Left hindlimb (tissue), 1 donor: ENCODE results near the gene CNTNAP2.
"Not testable (repeated sequence)": the region's sequence is repeated elsewhere in the genome, so short reads cannot be mapped to it uniquely, and the experiment has no call there.

Experiments used
- DNase-seq: peaks from one replicate; pipeline ENCODE4 v3.0.0-alpha.2; 2018

Gene CNTNAP2

GRCh38 chr7:148445260-148446044, 2328.9 kb downstream of the CNTNAP2 start:
- DNase-seq = no peak

- DNase-seq = no peak
These were observed 2330.7 kb downstream of the CNTNAP2 start for GRCh38 chr7:148447221-148447849.

GRCh38 chr7:148451526-148451925, 2334.9 kb downstream of the CNTNAP2 start:
- DNase-seq = not testable (repeated sequence)

GRCh38 chr7:148456351-148456750, 2339.8 kb downstream of the CNTNAP2 start:
- no peak for DNase-seq

- no peak for DNase-seq
These were observed 2340.8 kb downstream of the CNTNAP2 start for GRCh38 chr7:148457310-148457921.

- no peak for DNase-seq
These were observed 2341.7 kb downstream of the CNTNAP2 start for GRCh38 chr7:148458263-148458662.

GRCh38 chr7:148461392-148462179, 2345.0 kb downstream of the CNTNAP2 start:
- no peak for DNase-seq

- not testable (repeated sequence) for DNase-seq
These were observed 2346.2 kb downstream of the CNTNAP2 start for GRCh38 chr7:148462774-148463173.

- DNase-seq = no peak
These were observed 2346.6 kb downstream of the CNTNAP2 start for GRCh38 chr7:148463210-148463609.

- no peak for DNase-seq
These were observed 2348.3 kb downstream of the CNTNAP2 start for GRCh38 chr7:148464947-148465346.

GRCh38 chr7:148465441-148465840, 2348.8 kb downstream of the CNTNAP2 start:
- DNase-seq = not testable (repeated sequence)

- DNase-seq = no peak
These were observed 2349.5 kb downstream of the CNTNAP2 start for GRCh38 chr7:148466120-148466519.

- no peak for DNase-seq
These were observed 2352.1 kb downstream of the CNTNAP2 start for GRCh38 chr7:148468700-148469098.
